ENCODE measurements around the gene ZSWIM2.
"Not testable (repeated sequence)": the region's sequence is repeated elsewhere in the genome, so short reads cannot be mapped to it uniquely, and the experiment has no call there.

ZSWIM2 gene

GRCh38 chr2:186835628-186836027, 13.3 kb downstream of the ZSWIM2 start:
- DNase-seq, result no peak

GRCh38 chr2:186827862-186828492, 21.0 kb downstream of the ZSWIM2 start:
- DNase-seq, result no peak

- DNase-seq, result no peak
These were observed 21.6 kb downstream of the ZSWIM2 start for GRCh38 chr2:186827411-186827810.

GRCh38 chr2:186822323-186822722, 26.6 kb downstream of the ZSWIM2 start:
- DNase-seq, result no peak

GRCh38 chr2:186820303-186820702, 28.7 kb downstream of the ZSWIM2 start:
- DNase-seq, result no peak

GRCh38 chr2:186811760-186812159, 37.2 kb downstream of the ZSWIM2 start:
- DNase-seq, result not testable (repeated sequence)

- no peak for DNase-seq
These were observed 42.4 kb downstream of the ZSWIM2 start for GRCh38 chr2:186806591-186806990.

- DNase-seq, result not testable (repeated sequence)
These were observed 50.4 kb downstream of the ZSWIM2 start for GRCh38 chr2:186798604-186799003.

- no peak for DNase-seq
These were observed 64.0 kb downstream of the ZSWIM2 start for GRCh38 chr2:186784930-186785329.

GRCh38 chr2:186783254-186783653, 65.7 kb downstream of the ZSWIM2 start:
- DNase-seq, result no peak

GRCh38 chr2:186780701-186781316, 68.2 kb downstream of the ZSWIM2 start:
- DNase-seq, result no peak

All from left hindlimb (tissue), 1 donor.